ENCODE measurements around the gene LSAMP. TPM values are rescaled to one million over a fixed set of nuclear protein-coding genes. Genes with fewer than 3 reads are reported as not detected.

The LSAMP gene
- total RNA-seq, 3 donors from 2014 or later, result 0.78 to 39.8 (median 1.9) TPM

DNA sequence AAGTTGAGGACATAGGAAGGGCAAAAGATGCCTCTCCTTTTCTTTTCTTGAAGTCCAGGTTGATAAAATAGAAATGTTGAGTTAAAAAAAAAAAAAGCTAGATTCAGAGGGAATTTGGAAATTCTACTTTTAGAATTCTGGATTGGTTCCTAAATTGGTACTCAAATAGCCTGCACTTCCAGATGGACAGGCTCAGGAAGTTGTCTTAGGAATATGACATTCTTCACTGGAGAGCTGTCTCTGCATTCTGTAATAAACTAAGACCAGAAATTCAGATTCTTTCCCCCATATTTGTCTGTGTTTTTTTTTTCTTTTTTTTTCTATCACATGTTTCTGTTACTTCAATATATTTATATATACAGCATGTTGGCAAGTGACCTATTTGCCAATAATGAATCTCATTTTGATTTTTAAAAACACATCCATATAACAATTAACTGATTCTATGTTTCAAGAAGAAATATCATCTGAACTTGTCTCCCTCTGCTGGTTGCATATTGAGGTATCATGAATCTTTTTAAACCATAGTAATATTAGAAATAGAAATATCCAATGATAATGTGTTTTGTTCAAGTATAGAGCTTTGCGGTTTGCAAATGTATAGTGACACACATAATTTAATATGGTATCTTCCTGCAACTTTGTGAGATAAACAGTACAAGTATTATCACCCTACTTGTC is 8.5 kb upstream of the LSAMP start:
- Histone ChIP-seq H3K9me3 (no peaks in the 10 kb centered on the region), H3K36me3 (ENCODE audit: low read depth) (no peaks in the 10 kb centered on the region), H3K4me1 (ENCODE audit: low read depth) (no peaks in the 10 kb centered on the region), H3K4me3 (no peak overlapping the region)
- DNase-seq, result no peak
- no peak for ATAC-seq
- intact Hi-C loops (cut with DNase I, micrococcal nuclease), result no loop called here
- TF ChIP-seq, protein P1, sequence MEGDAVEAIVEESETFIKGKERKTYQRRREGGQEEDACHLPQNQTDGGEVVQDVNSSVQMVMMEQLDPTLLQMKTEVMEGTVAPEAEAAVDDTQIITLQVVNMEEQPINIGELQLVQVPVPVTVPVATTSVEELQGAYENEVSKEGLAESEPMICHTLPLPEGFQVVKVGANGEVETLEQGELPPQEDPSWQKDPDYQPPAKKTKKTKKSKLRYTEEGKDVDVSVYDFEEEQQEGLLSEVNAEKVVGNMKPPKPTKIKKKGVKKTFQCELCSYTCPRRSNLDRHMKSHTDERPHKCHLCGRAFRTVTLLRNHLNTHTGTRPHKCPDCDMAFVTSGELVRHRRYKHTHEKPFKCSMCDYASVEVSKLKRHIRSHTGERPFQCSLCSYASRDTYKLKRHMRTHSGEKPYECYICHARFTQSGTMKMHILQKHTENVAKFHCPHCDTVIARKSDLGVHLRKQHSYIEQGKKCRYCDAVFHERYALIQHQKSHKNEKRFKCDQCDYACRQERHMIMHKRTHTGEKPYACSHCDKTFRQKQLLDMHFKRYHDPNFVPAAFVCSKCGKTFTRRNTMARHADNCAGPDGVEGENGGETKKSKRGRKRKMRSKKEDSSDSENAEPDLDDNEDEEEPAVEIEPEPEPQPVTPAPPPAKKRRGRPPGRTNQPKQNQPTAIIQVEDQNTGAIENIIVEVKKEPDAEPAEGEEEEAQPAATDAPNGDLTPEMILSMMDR (IDR thresholded peaks at IDR 0.05), result no peak

DNA sequence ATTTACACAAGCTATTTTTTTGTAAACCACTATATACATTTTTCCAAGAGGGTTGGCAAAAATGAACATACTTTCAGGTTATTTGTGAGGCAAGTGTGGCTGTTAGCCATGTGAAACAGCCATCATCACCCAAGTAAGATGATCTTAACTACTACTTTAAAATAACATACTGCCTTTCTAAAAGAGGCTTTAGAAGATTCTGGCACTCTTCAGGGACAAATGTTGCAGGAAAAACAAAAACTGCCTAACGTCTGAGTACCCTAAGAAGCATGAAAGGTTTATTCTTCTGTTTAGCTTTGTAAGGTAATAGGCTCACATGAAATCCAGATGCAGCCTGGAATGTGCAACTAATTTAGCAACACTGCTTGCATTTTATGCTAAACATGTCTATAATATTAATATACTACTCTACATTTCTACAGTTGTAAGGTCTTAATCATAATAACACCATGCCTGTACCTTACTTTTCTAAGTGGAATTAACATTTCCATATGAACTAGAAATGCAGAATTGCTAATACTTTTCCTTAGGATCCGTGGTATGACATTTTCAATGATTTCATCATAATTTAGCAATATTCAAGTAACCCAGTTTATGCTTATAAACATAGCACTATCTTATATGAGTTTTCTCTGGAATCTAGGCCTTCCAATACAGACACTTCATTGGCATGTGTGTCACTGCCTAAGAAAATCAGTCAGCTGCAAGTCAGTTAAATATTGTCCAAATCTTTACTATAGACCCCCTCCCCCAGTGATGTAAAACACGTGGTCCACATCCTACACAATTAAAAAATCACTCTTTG is 4.5 kb upstream of the LSAMP start:
- H3K36me3 ChIP-seq (ENCODE audit: low read depth), result no peaks in the 10 kb centered on the region

DNA sequence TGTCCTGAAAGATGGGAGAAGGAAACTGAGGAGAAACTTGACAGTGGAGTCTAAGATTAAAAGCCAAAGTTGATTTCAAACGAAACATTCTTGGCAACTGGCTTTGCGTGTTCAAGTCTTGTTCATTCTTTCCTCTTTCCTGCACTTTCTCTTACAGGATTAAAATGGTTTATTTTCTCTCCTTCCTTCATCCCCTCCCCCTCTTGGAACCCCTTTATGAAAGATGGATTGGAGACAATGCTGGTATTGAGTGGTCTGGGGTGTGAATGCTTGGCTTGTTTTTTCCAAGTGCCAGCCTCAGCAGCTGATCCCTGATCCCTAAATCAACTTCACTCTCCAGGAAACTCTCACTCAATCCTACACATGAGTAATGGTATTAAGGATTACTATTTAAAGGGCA is 703 bp upstream of the LSAMP start:
- intact Hi-C loops (cut with DNase I, micrococcal nuclease), result no loop called here
- no peaks in the 10 kb centered on the region for H3K4me1 ChIP-seq (ENCODE audit: low read depth)
- no peaks in the 10 kb centered on the region for H3K9me3 ChIP-seq
- no peak for ATAC-seq
- H3K4me3 ChIP-seq, result no peak overlapping the region
- TF ChIP-seq, protein P1 (IDR thresholded peaks at IDR 0.05), result no peak
- DNase-seq, result no peak
- H3K36me3 ChIP-seq (ENCODE audit: low read depth), result no peaks in the 10 kb centered on the region

More for the DNA sequence above, 4.5 kb upstream of the LSAMP start:
- intact Hi-C loops (cut with DNase I, micrococcal nuclease), result no loop called here
- Histone ChIP-seq H3K4me3 (no peak overlapping the region), H3K4me1 (ENCODE audit: low read depth) (no peaks in the 10 kb centered on the region), H3K9me3 (no peaks in the 10 kb centered on the region)
- DNase-seq (no peak), ATAC-seq (no peak)
- TF ChIP-seq, protein P1 (IDR thresholded peaks at IDR 0.05), result no peak

DNA sequence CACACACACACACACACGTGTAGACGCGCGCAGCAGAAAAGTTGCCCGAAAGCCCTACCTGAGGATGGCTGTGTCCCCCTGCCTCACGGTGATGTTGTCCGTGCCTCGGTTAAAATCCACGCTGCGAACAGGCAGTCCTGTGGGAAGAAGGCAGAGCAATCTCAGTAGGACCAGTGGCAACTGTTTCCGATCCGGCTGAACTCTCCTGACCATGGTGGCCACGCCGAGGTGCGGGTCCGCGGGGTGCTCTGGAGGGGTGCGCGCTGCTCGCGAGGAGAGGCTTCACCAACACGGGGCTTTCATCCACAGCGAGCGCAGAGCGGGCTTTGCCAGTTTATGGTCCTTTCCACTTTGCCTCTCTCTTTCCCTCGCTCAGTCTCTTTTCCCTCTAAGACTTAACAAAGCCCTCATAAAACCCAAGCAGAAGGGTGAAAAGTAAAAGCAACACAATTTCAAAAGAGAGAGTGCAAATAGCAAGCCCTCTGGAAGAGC is 422 bp downstream of the LSAMP start:
- Histone ChIP-seq H3K9me3 (no peaks in the 10 kb centered on the region), H3K4me1 (ENCODE audit: low read depth) (no peaks in the 10 kb centered on the region), H3K4me3 (no peak overlapping the region), H3K36me3 (ENCODE audit: low read depth) (no peaks in the 10 kb centered on the region)
- ATAC-seq, result peak; percentile 34
- peak in 1 of 3 donors; percentile 2 for DNase-seq
- TF ChIP-seq, protein P1 (IDR thresholded peaks at IDR 0.05), result no peak
- intact Hi-C loops (cut with DNase I, micrococcal nuclease), result no loop called here

DNA sequence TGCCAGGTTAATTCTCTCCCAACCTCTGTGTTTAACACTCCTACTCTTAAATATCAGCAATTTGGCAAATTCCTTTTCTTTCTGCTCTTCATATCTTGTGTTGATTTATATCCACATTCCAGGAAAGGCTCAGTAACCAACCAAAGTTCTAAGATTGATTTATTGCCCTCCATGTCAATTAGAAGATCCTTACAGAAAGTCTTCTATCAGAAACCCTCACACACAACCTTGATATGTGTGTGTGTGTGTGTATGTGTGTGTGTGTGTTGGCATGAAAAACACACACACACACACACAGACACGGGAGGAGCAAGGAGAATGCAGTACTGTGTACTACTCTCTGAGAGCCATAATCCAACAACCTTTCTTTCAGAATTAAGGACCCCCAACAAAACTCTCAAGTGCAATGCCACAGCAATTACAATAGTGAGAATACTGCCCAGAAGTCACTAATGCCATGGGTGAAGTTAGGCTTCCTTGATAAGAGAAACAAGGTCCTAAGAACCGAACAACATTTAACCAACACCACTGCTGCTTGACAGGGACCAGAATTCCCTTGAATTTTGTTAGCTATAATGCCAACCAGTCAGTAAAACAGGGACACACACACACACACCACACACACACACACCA is 1.1 kb downstream of the LSAMP start:
- intact Hi-C loops (cut with DNase I, micrococcal nuclease), result no loop called here
- no peak for ATAC-seq
- H3K36me3 ChIP-seq (ENCODE audit: low read depth), result no peaks in the 10 kb centered on the region
- no peaks in the 10 kb centered on the region for H3K9me3 ChIP-seq
- no peak for DNase-seq
- TF ChIP-seq, protein P1 (IDR thresholded peaks at IDR 0.05), result no peak
- no peak overlapping the region for H3K4me3 ChIP-seq
- no peaks in the 10 kb centered on the region for H3K4me1 ChIP-seq (ENCODE audit: low read depth)
